ENCODE data around the gene AASDH.

AASDH gene

GRCh38 chr4:56289934-56290333 is 97.4 kb downstream of the AASDH start:
- no peaks in the 10 kb centered on the region for H3K9me3 ChIP-seq (ENCODE audit: control insufficient read depth, low read length)
- peak overlapping the region; percentile 24 for H3K9ac ChIP-seq (ENCODE audit: low read length)
- H3K4me1 ChIP-seq (ENCODE audit: control insufficient read depth, insufficient read depth, low read length), result peaks cover 21% of the 10 kb centered on the region
- no peaks in the 10 kb centered on the region for H3K36me3 ChIP-seq (ENCODE audit: control insufficient read depth, insufficient read depth, low read length)
- no peaks in the 10 kb centered on the region for H3K27me3 ChIP-seq (ENCODE audit: control insufficient read depth, insufficient read depth, low read length)
- no peak overlapping the region for H3K4me3 ChIP-seq (ENCODE audit: low read length)

GRCh38 chr4:56288663-56289062 is 98.6 kb downstream of the AASDH start:
- Histone ChIP-seq H3K4me1 (ENCODE audit: control insufficient read depth, insufficient read depth, low read length) (peaks cover 21% of the 10 kb centered on the region), H3K36me3 (ENCODE audit: control insufficient read depth, insufficient read depth, low read length) (no peaks in the 10 kb centered on the region), H3K4me3 (ENCODE audit: low read length) (no peak overlapping the region), H3K9ac (ENCODE audit: low read length) (no peak overlapping the region), H3K27me3 (ENCODE audit: control insufficient read depth, insufficient read depth, low read length) (no peaks in the 10 kb centered on the region), H3K9me3 (ENCODE audit: control insufficient read depth, low read length) (no peaks in the 10 kb centered on the region)
